Measurements from ENCODE around the gene CD3G. TPM values are rescaled to one million over a fixed set of nuclear protein-coding genes. Genes with fewer than 3 reads are reported as not detected.

The CD3G gene
- total and polyA plus RNA-seq, 2 of the 8 experiments (the other 6 are each of a cell fraction or from before 2014, with no cell fraction given): not detected

DNA sequence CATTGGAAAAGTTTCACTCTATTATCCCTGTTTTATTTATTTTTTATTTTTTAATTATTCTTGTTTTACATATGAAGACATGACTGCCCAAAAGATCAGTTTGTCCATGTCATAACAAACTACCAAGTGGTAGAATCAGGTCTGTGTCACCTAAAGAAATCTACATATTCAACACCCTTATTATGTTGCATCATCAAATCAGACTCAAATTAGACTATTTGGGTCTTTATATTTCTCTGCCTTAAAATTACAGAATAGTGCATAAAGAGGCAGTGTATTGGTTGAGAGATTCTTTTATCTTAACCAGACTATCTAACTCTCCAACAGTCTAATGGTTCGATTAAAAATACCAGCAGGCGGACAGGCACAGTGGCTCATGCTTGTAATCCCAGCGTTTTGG, 38.8 kb downstream of the CD3G start (continued):
- TF ChIP-seq POU5F1 (IDR thresholded peaks at IDR 0.05; ENCODE audit: low read depth, low read length) (no peak), TCF12 (IDR thresholded peaks at IDR 0.05; ENCODE audit: low read depth, low read length) (no peak)
